Neural crest cell (in vitro differentiated cells): Measurements from ENCODE around the gene ADAMTSL1. TPM values are rescaled to one million over a fixed set of nuclear protein-coding genes. Genes with fewer than 3 reads are reported as not detected.

Experiments
- DNase-seq: peaks from one replicate; pipeline ENCODE4 v3.0.0; 2021; ENCODE audit warnings: low read depth, mixed read lengths, low spot score
- H3K27ac Mint-ChIP-seq: one replicate; pipeline ENCODE4 v1.8.0; 2021; ENCODE audit warnings: mild to moderate bottlenecking, mixed read lengths; ENCODE audit not compliant: unreplicated experiment
- H3K27me3 Mint-ChIP-seq: 2 replicates; pipeline ENCODE4 v1.8.0; 2021; ENCODE audit warnings: low read depth, mild to moderate bottlenecking, mixed read lengths
- H3K36me3 Mint-ChIP-seq: 2 replicates; pipeline ENCODE4 v1.8.0; 2021; ENCODE audit warnings: low read depth, mild to moderate bottlenecking, mixed read lengths
- H3K4me1 Mint-ChIP-seq: 2 replicates; pipeline ENCODE4 v1.8.0; 2021; ENCODE audit warnings: mixed read lengths
- H3K4me3 Mint-ChIP-seq: one replicate; pipeline ENCODE4 v1.8.0; 2021; ENCODE audit warnings: mild to moderate bottlenecking, mixed read lengths
- H3K9me3 Mint-ChIP-seq: 2 replicates; pipeline ENCODE4 v1.8.0; 2021; ENCODE audit warnings: mixed read lengths
- total RNA-seq: library from RNA; stranded (reverse); gene quantifications from 2 replicates; pipeline ENCODE4 v1.2.1, GENCODE V29; 2021
- TF ChIP-seq, protein P1 (sequence below): fragments of 200-600 bp; sonication (generic); conservative IDR thresholded peaks from 2 replicates; pipeline ENCODE4 v1.5.0; 2021; ENCODE audit warnings: antibody characterized with exemption, mild to moderate bottlenecking

ADAMTSL1 gene
- total RNA-seq, 1 donor from 2014 or later: 2.3 TPM

DNA sequence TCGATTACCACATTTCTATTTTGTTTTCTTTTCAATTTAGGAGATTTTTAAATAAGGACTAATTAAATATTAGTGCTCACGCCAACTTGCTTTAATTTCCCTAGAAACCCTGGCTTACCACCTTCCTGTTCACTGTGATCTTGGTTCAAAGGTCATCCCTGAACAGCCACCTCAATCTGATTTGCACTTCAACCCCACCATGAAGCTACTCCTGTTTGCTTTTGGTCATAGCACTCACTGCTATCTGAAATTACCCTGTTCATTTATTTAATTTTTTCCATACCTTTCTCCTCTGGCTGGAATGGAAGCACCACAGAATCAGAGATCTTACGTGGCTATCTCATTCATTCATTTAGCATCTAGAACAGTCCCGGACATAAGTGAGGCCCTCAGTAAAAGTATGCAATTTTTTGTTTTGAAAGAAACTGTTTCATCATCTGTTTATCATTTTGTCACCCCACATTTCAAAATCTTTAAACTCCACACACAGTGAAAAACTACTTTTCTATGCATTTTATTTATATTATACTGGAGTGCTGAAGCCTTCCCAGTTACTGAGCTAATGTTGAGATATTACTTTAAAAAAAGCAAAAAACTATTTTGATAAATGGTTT, 17.2 kb upstream of the ADAMTSL1 start:
- Mint-ChIP-seq H3K4me3 (no peak overlapping the region), H3K27me3 (no peaks in the 10 kb centered on the region), H3K27ac (no peak overlapping the region), H3K36me3 (no peaks in the 10 kb centered on the region), H3K4me1 (no peaks in the 10 kb centered on the region), H3K9me3 (no peaks in the 10 kb centered on the region)
- no peak for DNase-seq
- TF ChIP-seq, protein P1, sequence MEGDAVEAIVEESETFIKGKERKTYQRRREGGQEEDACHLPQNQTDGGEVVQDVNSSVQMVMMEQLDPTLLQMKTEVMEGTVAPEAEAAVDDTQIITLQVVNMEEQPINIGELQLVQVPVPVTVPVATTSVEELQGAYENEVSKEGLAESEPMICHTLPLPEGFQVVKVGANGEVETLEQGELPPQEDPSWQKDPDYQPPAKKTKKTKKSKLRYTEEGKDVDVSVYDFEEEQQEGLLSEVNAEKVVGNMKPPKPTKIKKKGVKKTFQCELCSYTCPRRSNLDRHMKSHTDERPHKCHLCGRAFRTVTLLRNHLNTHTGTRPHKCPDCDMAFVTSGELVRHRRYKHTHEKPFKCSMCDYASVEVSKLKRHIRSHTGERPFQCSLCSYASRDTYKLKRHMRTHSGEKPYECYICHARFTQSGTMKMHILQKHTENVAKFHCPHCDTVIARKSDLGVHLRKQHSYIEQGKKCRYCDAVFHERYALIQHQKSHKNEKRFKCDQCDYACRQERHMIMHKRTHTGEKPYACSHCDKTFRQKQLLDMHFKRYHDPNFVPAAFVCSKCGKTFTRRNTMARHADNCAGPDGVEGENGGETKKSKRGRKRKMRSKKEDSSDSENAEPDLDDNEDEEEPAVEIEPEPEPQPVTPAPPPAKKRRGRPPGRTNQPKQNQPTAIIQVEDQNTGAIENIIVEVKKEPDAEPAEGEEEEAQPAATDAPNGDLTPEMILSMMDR: no peak

DNA sequence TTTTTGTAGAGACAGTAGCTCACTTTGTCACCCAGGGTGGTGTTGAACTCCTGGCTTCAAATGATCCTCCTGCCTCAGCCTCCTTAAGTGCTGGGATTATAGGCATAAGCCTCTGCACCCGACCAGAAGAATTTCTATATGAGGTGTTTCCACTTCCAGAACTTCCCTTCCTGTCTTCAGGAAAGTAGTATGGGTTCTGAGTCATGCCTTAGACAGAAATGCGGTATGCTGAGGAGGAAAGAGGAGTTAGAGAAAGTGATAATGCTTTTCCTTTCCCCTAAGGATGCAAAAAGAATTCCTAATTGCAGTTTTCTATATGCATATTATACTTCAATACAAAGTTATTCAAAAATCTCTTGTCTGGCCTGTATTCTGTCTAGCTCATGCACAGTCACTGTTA, 16.4 kb upstream of the ADAMTSL1 start:
- H3K27ac Mint-ChIP-seq: no peak overlapping the region
- no peaks in the 10 kb centered on the region for H3K4me1 Mint-ChIP-seq
- peaks cover 2% of the 10 kb centered on the region for H3K9me3 Mint-ChIP-seq
- H3K27me3 Mint-ChIP-seq: no peaks in the 10 kb centered on the region
- no peak overlapping the region for H3K4me3 Mint-ChIP-seq
- no peaks in the 10 kb centered on the region for H3K36me3 Mint-ChIP-seq
- TF ChIP-seq, protein P1: no peak
- no peak for DNase-seq

DNA sequence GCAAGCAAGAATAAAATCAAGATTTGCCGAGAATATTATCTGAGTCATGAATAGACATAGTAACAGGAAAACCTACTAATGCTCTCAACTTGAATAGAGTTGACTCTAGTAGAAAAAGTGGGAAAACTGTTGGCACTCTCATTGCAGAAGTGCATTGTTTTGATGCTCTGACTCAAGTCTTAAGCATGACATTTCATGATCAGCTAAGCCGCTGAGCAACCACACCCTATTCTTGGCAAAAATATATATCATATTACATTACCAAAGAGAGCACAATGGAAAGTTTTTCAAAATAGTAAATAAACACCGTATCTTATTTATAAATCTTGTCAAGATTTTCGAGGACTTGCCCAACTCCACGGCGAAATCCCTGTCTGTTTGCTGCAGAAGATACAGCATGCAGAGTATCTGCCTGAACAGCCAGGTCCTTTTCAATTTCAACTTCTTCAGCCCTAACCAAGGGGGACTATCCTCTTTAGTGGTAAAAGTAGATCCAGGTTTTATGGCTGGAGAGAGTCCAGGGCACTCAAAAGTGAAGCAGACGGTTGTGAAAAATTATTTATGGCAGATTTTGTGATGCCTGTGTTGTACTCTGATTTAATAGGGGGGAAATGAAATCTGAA, 13.9 kb upstream of the ADAMTSL1 start:
- Mint-ChIP-seq H3K27ac (no peak overlapping the region), H3K4me3 (no peak overlapping the region), H3K4me1 (no peaks in the 10 kb centered on the region), H3K27me3 (peaks cover 3% of the 10 kb centered on the region), H3K9me3 (peaks cover 4% of the 10 kb centered on the region), H3K36me3 (no peaks in the 10 kb centered on the region)
- DNase-seq: no peak
- TF ChIP-seq, protein P1: no peak

DNA sequence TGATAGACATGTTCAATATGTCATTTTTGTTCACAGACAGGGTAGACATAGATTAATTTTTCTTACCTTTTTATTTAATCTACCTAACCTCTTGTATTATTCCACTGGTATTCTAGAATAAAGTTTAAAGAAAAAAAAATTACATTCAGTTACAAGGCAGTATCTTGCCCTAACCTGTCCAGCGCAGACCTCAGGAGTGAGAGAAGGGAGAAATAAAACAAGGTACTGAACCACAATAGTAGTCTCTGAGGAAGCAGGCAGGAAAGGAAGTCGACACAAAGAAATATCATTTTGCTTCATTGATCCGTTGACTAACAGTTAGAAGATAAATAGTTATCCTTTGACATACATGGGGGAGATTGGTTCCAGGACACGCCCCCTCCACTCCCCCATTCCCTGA, 12.5 kb upstream of the ADAMTSL1 start:
- TF ChIP-seq, protein P1: no peak
- Mint-ChIP-seq H3K4me3 (no peak overlapping the region), H3K36me3 (no peaks in the 10 kb centered on the region), H3K27me3 (peaks cover 3% of the 10 kb centered on the region), H3K27ac (no peak overlapping the region), H3K4me1 (no peaks in the 10 kb centered on the region), H3K9me3 (peaks cover 4% of the 10 kb centered on the region)
- DNase-seq: no peak

DNA sequence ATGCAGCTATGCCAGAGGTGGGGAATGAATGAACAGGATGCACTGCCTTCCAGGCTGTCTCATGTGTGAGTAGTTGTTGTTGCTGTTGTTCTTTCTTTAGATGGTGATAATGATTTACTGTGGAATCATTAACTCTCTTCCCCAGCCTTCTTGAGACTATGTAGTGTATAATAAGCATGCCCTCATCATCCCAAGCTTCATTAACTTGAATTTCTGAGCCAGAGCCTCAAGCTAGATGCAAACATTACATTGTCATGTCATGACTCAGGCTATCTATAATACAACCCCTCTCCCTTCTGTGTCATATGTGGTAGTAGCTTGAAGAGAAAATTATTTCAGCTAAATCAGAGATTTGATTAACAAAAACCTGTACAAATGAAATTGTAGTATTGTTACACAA, 10.0 kb upstream of the ADAMTSL1 start:
- Mint-ChIP-seq H3K36me3 (peaks cover 2% of the 10 kb centered on the region), H3K9me3 (peaks cover 4% of the 10 kb centered on the region), H3K27me3 (peaks cover 14% of the 10 kb centered on the region), H3K27ac (no peak overlapping the region), H3K4me3 (no peak overlapping the region), H3K4me1 (no peaks in the 10 kb centered on the region)
- TF ChIP-seq, protein P1: no peak
- DNase-seq: no peak
